ENCODE results near the gene SACS. TPM values are rescaled to one million over a fixed set of nuclear protein-coding genes. Genes with fewer than 3 reads are reported as not detected.

The SACS gene
- polyA plus RNA-seq, 1 donor: 5.4 TPM

DNA sequence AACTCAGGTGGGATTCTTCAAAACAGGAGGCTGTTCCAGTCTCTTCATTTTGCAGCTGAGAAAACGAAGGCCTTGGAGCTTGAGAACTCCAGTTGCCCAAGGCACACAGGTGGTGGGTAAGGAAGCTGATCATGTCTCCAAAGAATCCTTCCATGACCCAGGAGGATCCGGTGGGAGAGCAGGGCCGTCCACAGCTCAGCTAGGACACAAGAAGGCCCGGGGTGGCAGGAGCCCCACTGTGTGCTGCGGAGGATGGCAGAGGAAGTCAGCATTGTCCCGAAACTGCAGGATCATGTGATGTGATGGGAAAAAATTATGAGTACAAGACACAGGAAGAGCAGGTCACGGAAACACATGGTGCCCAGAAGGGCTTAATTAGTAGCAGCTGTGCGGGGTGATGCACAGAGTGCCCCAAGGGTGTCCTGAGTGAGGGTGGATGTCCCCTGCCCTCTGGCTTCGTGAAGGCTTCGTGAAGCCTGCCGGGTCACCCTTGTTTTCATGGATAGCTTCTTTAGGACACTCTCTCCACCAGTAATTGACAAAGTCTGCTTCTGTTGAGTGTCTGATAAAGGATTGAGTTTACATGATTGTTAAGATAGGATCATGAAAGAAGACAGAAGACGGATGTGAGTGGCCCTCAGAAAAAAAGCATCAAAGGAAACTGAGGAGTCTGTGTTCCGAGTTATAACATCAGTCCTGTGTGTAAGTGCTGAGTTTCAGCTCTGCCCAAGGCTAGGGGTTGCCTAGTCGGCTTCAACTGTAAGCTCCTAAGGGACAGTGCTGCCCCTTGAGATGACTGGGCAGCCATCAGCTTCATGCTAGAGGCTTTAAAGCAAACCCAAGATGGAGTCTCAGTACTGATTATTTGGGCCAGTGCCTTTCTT, 33.8 kb upstream of the SACS start:
- H3K27ac ChIP-seq (ENCODE audit: low read length): no peak overlapping the region
- no peaks in the 10 kb centered on the region for H3K36me3 ChIP-seq (ENCODE audit: control insufficient read depth, insufficient read depth, low read length)
- H3K4me3 ChIP-seq (ENCODE audit: low read length): no peak overlapping the region
- H3K27me3 ChIP-seq (ENCODE audit: control insufficient read depth, insufficient read depth, low read length): peaks cover 24% of the 10 kb centered on the region
- H3K4me1 ChIP-seq (ENCODE audit: control insufficient read depth, insufficient read depth, low read length): no peaks in the 10 kb centered on the region
- 68% methylated on average over 4 of the region's 14 CpGs for WGBS (ENCODE audit: insufficient coverage, low lambda C conversion rate)
- H3K9me3 ChIP-seq (ENCODE audit: control insufficient read depth, low read depth, low read length): no peaks in the 10 kb centered on the region
- DNase-seq: no peak

DNA sequence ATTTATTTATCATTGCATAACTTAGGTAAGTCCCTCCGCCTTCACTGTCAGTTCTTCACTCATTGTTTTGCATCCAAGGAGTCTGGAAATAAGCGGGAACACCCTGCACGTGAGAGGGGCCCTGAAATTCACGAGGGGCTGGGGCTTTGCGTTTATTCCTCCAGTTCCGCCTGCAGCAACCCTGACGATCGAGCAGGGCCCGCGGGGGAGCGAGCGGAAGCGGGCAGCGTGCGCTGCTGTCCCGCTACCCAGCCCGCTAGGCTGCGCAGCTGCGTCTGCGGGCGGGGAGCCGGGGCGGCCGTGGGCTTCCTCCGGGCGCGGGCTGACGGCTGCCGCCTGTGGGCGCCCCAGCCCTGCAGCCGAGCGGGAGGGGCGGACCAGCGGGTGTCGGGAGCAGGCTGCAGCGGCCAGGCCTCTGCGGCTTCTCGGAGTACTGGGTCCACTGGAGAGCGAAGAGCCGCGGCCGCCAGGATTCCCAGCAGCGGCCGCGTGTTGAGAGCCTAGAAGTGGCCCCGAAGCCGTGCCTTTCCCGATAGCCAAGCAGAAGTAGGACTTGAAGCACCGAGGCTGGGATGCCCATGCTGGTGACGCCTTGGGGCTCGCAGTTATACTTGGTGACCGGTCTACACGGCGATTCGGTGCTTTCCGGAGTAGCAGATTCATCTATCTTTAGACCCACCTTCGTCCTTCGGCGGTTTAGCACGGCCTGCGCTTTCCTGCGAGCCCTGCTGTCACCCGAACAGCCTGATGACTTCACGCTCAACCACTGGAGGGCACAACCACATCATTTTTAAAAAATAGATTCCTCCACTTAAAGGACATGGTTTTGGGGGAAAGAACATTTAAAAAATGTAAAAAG, 32.9 kb upstream of the SACS start:
- no CpG with 5 or more reads among the region's 64 CpGs for WGBS (ENCODE audit: insufficient coverage, low lambda C conversion rate)
- no peaks in the 10 kb centered on the region for H3K36me3 ChIP-seq (ENCODE audit: control insufficient read depth, insufficient read depth, low read length)
- H3K27me3 ChIP-seq (ENCODE audit: control insufficient read depth, insufficient read depth, low read length): peaks cover 26% of the 10 kb centered on the region
- DNase-seq: peak; percentile 26 to 71
- H3K4me1 ChIP-seq (ENCODE audit: control insufficient read depth, insufficient read depth, low read length): no peaks in the 10 kb centered on the region
- no peak overlapping the region for H3K27ac ChIP-seq (ENCODE audit: low read length)
- peak overlapping the region; percentile 36 for H3K4me3 ChIP-seq (ENCODE audit: low read length)
- H3K9me3 ChIP-seq (ENCODE audit: control insufficient read depth, low read depth, low read length): no peaks in the 10 kb centered on the region

DNA sequence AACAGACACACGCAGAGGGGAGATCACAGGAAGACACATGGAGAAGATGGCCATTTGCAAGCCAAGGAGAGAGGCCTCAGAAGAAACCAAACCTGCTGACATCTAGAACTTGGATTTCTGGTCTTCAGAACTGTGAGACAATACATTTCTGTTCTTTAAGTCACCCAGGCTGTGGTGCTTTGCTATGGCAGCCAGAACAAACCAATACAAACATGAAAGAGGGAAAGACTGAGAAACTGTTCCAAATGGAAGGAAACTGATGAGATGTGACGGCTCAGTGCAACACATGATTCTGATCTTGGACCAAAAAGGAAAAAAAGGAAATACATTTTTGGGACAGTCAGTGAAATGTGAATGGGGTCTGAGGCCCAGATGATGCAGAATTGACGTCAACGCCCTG, 30.2 kb upstream of the SACS start:
- no peak for DNase-seq
- 100% methylated on average over 1 of the region's 4 CpGs for WGBS (ENCODE audit: insufficient coverage, low lambda C conversion rate)
- H3K27ac ChIP-seq (ENCODE audit: low read length): no peak overlapping the region
- no peaks in the 10 kb centered on the region for H3K9me3 ChIP-seq (ENCODE audit: control insufficient read depth, low read depth, low read length)
- H3K4me1 ChIP-seq (ENCODE audit: control insufficient read depth, insufficient read depth, low read length): no peaks in the 10 kb centered on the region
- H3K4me3 ChIP-seq (ENCODE audit: low read length): no peak overlapping the region
- no peaks in the 10 kb centered on the region for H3K36me3 ChIP-seq (ENCODE audit: control insufficient read depth, insufficient read depth, low read length)
- peaks cover 20% of the 10 kb centered on the region for H3K27me3 ChIP-seq (ENCODE audit: control insufficient read depth, insufficient read depth, low read length)

DNA sequence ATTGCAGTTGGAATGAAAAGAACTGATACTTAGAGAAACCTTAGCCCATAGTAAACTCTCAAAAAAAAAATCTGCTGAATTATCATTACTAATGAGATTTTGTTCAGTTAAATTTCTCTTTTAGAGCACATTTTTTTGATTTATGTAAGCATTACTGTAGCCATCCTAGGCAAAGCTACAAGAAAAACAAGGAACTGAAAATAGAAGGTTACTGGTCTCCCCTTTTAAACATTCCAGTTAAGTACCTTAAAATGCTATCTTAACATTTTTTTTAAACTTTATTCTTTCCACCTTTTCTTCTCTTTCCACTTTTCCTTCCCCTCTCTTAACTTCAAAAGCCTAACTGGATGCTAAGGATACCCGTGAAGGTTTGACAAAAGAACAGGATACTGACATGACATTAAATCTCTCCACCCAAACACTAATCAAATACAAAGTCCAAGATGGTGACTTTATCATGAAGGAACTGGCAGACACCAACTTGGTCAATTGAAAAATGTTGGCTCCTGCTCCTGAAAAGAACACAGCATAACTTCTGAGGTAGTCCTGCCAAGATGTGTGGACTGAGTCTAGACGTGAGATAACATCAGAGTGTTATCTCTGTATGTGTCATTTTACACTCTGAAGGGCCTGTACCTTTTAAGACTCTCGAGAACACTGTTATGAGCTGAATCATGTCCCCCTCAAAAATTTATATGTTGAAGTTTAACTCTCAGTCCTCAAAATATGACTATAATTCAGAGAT, 29.5 kb upstream of the SACS start:
- Histone ChIP-seq H3K9me3 (ENCODE audit: control insufficient read depth, low read depth, low read length) (no peaks in the 10 kb centered on the region), H3K36me3 (ENCODE audit: control insufficient read depth, insufficient read depth, low read length) (no peaks in the 10 kb centered on the region), H3K27me3 (ENCODE audit: control insufficient read depth, insufficient read depth, low read length) (peaks cover 20% of the 10 kb centered on the region), H3K4me1 (ENCODE audit: control insufficient read depth, insufficient read depth, low read length) (no peaks in the 10 kb centered on the region), H3K4me3 (ENCODE audit: low read length) (no peak overlapping the region), H3K27ac (ENCODE audit: low read length) (no peak overlapping the region)
- no CpG with 5 or more reads among the region's 3 CpGs for WGBS (ENCODE audit: insufficient coverage, low lambda C conversion rate)
- no peak for DNase-seq

DNA sequence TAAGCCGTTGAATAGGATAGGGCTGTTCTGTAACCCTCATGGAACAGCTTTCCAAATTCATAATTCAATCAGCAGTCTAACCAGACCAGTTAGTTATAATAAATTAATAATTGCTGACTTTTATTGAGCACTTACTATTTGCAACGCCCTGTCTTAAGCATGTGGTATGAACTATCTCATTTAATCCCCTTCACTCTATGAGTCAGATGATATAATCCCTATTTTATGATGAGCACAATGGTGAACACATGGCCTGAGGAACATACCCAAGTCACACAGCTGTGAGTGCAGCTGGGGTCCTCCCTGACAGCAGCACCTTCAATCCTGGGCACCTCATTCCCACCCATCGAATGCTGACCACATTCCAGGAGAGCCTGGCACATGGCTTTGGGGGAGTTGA, 28.0 kb upstream of the SACS start:
- Histone ChIP-seq H3K27me3 (ENCODE audit: control insufficient read depth, insufficient read depth, low read length) (peaks cover 15% of the 10 kb centered on the region), H3K9me3 (ENCODE audit: control insufficient read depth, low read depth, low read length) (no peaks in the 10 kb centered on the region), H3K27ac (ENCODE audit: low read length) (no peak overlapping the region), H3K4me3 (ENCODE audit: low read length) (no peak overlapping the region), H3K36me3 (ENCODE audit: control insufficient read depth, insufficient read depth, low read length) (no peaks in the 10 kb centered on the region), H3K4me1 (ENCODE audit: control insufficient read depth, insufficient read depth, low read length) (no peaks in the 10 kb centered on the region)
- WGBS (ENCODE audit: insufficient coverage, low lambda C conversion rate): 80% methylated on average over 1 of the region's 3 CpGs
- DNase-seq: no peak

DNA sequence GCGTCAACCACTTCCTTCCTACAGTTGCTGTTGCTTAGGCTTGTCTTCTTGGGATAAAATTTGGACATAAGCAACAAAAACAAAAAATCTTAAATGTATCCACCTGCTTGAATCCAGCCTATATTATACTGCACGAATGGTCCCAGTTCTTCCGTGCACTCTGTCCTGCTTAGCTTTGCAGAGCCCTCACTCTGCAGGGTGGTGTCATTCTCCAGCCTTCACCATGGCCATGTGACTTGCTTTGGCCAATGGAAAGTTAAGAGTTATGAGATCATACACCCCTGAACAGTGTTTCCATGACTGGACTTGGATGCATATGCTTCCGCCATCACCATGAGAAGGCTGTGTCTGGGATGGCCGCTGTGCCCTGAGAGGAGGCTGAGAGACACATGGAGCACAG, 27.4 kb upstream of the SACS start:
- no peak overlapping the region for H3K27ac ChIP-seq (ENCODE audit: low read length)
- 100% methylated on average over 1 of the region's 5 CpGs for WGBS (ENCODE audit: insufficient coverage, low lambda C conversion rate)
- H3K9me3 ChIP-seq (ENCODE audit: control insufficient read depth, low read depth, low read length): no peaks in the 10 kb centered on the region
- no peak overlapping the region for H3K4me3 ChIP-seq (ENCODE audit: low read length)
- H3K27me3 ChIP-seq (ENCODE audit: control insufficient read depth, insufficient read depth, low read length): peaks cover 12% of the 10 kb centered on the region
- no peak for DNase-seq
- H3K4me1 ChIP-seq (ENCODE audit: control insufficient read depth, insufficient read depth, low read length): no peaks in the 10 kb centered on the region
- no peaks in the 10 kb centered on the region for H3K36me3 ChIP-seq (ENCODE audit: control insufficient read depth, insufficient read depth, low read length)

DNA sequence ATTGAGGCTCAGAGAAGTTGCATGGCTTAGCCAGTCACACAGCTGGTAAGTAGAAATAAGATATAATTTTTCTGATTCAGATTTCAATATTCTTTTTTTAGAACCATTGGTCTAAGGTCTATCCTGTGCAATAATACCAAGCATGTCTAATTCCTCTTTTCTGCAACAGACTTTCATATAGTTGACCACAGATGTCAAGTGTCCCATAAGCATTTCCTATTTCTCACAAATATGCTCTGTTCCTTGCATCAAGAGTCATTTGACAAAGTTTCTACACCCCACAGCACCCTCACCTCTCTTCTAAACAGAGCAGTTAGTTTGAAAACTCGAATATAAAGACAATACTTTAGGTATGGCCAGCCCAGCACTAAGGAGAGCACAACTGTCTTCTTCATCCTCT, 26.8 kb upstream of the SACS start:
- no peak overlapping the region for H3K27ac ChIP-seq (ENCODE audit: low read length)
- WGBS (ENCODE audit: insufficient coverage, low lambda C conversion rate): no CpG with 5 or more reads among the region's 1 CpG

DNA sequence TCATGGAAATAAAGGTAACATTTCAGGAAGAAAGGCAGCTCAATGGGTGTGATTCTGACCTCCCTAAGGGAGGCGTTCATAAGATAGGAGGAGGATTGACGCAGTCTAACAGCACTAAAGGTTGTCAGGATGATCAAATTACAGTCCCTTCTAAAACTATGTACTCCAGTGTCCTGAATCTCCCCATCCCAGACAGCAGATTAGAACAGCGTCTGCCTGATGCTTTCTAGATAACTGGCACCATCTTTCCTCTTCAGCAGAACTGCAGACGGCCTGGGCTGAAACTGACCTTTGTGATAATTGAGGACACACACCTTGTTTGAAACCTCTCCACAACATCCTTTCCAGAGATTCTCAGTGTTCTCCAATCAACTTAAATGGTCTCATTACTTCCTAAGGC, 25.5 kb upstream of the SACS start:
- no peaks in the 10 kb centered on the region for H3K4me1 ChIP-seq (ENCODE audit: control insufficient read depth, insufficient read depth, low read length)
- WGBS (ENCODE audit: insufficient coverage, low lambda C conversion rate): no CpG with 5 or more reads among the region's 4 CpGs
- no peaks in the 10 kb centered on the region for H3K36me3 ChIP-seq (ENCODE audit: control insufficient read depth, insufficient read depth, low read length)
- peaks cover 2% of the 10 kb centered on the region for H3K27me3 ChIP-seq (ENCODE audit: control insufficient read depth, insufficient read depth, low read length)
- no peak for DNase-seq
- no peak overlapping the region for H3K4me3 ChIP-seq (ENCODE audit: low read length)
- H3K27ac ChIP-seq (ENCODE audit: low read length): no peak overlapping the region
- H3K9me3 ChIP-seq (ENCODE audit: control insufficient read depth, low read depth, low read length): no peaks in the 10 kb centered on the region

More for the DNA sequence above, 26.8 kb upstream of the SACS start:
- H3K4me3 ChIP-seq (ENCODE audit: low read length): no peak overlapping the region
- no peak for DNase-seq
- H3K4me1 ChIP-seq (ENCODE audit: control insufficient read depth, insufficient read depth, low read length): no peaks in the 10 kb centered on the region
- no peaks in the 10 kb centered on the region for H3K9me3 ChIP-seq (ENCODE audit: control insufficient read depth, low read depth, low read length)
- no peaks in the 10 kb centered on the region for H3K36me3 ChIP-seq (ENCODE audit: control insufficient read depth, insufficient read depth, low read length)
- H3K27me3 ChIP-seq (ENCODE audit: control insufficient read depth, insufficient read depth, low read length): peaks cover 7% of the 10 kb centered on the region

DNA sequence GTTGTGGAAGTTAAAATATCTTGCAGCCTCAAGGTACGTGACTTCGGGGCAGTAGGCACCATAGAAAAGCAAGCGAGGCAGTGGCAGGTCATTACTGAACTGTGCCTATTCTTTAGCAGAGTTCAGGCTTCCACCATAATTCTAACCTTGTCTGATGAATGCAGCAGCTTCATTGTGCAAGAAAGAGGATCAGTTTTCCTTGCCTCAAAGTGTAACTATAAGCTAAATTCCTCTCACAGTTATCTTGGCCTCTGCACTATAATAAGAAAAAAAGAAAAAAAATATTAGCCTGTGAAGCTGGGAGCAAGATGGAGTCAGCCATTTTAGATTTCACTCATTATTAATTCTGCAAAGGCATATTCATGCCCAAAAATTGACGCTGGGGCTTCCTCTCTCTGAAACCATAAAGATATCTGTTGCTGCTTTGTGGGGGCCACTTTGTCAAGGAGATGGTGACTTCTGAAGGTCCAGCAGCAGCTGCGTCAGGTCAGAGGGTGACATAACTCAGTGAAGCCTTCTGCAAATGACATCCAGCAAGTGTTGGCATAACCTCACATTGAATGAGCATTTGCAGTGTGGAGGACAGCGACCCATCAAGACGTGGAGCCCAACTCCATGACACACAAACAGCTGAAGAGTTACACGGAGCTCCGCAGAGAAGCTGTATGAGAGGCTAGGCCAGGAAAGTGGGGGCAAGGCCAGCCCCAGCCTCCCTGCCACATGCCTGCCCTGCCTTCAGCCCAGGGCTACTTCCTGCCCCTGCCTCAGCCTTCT, 23.1 kb upstream of the SACS start:
- Histone ChIP-seq H3K27ac (ENCODE audit: low read length) (no peak overlapping the region), H3K27me3 (ENCODE audit: control insufficient read depth, insufficient read depth, low read length) (peaks cover under 1% of the 10 kb centered on the region), H3K4me1 (ENCODE audit: control insufficient read depth, insufficient read depth, low read length) (no peaks in the 10 kb centered on the region), H3K36me3 (ENCODE audit: control insufficient read depth, insufficient read depth, low read length) (no peaks in the 10 kb centered on the region), H3K9me3 (ENCODE audit: control insufficient read depth, low read depth, low read length) (no peaks in the 10 kb centered on the region), H3K4me3 (ENCODE audit: low read length) (no peak overlapping the region)
- 100% methylated on average over 1 of the region's 9 CpGs for WGBS (ENCODE audit: insufficient coverage, low lambda C conversion rate)
- DNase-seq: no peak
